HG02981 (cell line): Measurements from ENCODE around the gene SCRN1.

Experiments
- ATAC-seq: cut with Tn5 transposase; IDR thresholded peaks from one replicate; pipeline ENCODE4 v1.9.1; 2021; ENCODE audit warnings: mild to moderate bottlenecking, moderate library complexity; ENCODE audit not compliant: unreplicated experiment

The SCRN1 gene

GRCh38 chr7:29989257-29989995, at the start of gene SCRN1:
Gene SCRN1, minus strand, starts transcription at chr7:29989801. Its CDS starts 20,734 bp downstream, at chr7:29969067.
- peak; percentile 41 for ATAC-seq

GRCh38 chr7:30038196-30038980, 48.8 kb upstream of the SCRN1 start:
- ATAC-seq: no peak

- ATAC-seq: no peak
Measured at GRCh38 chr7:30036220-30036619, 46.6 kb upstream of the SCRN1 start.

GRCh38 chr7:30034501-30034900, 44.9 kb upstream of the SCRN1 start:
- no peak for ATAC-seq

GRCh38 chr7:30032310-30033125, 42.9 kb upstream of the SCRN1 start:
- ATAC-seq: no peak

- no peak for ATAC-seq
Measured at GRCh38 chr7:30029696-30030095, 40.1 kb upstream of the SCRN1 start.

- ATAC-seq: peak; percentile 14
Measured at GRCh38 chr7:30028749-30029635, 39.4 kb upstream of the SCRN1 start.

- peak; percentile 31 for ATAC-seq
Measured at GRCh38 chr7:30028216-30028748, 38.7 kb upstream of the SCRN1 start, which contains the start of gene PLEKHA8. Gene PLEKHA8, plus strand, starts transcription at chr7:30028412. Its CDS starts 351 bp downstream, at chr7:30028763.

- no peak for ATAC-seq
Measured at GRCh38 chr7:30027740-30028215, 38.2 kb upstream of the SCRN1 start.

- ATAC-seq: peak; percentile 33
Measured at GRCh38 chr7:30027065-30027456, 37.5 kb upstream of the SCRN1 start.

GRCh38 chr7:30026229-30027064, 36.8 kb upstream of the SCRN1 start, which contains the start of gene FKBP14:
Gene FKBP14, minus strand, starts transcription at chr7:30026702. Its CDS starts 194 bp downstream, at chr7:30026508.
- peak; percentile 73 for ATAC-seq

- no peak for ATAC-seq
Measured at GRCh38 chr7:30023524-30023923, 33.9 kb upstream of the SCRN1 start.

GRCh38 chr7:30022991-30023390, 33.4 kb upstream of the SCRN1 start:
- ATAC-seq: no peak

- no peak for ATAC-seq
Measured at GRCh38 chr7:30020535-30020934, 30.9 kb upstream of the SCRN1 start.

GRCh38 chr7:30019960-30020359, 30.4 kb upstream of the SCRN1 start:
- ATAC-seq: no peak

GRCh38 chr7:30019387-30019786, 29.8 kb upstream of the SCRN1 start:
- no peak for ATAC-seq

- ATAC-seq: no peak
Measured at GRCh38 chr7:30018451-30018850, 28.9 kb upstream of the SCRN1 start.

- ATAC-seq: no peak
Measured at GRCh38 chr7:30012757-30013156, 23.2 kb upstream of the SCRN1 start.

GRCh38 chr7:30010021-30010420, 20.4 kb upstream of the SCRN1 start:
- ATAC-seq: no peak
